Stomach (tissue), 9 donors: ENCODE measurements around the gene ME3. TPM values are rescaled to one million over a fixed set of nuclear protein-coding genes. Genes with fewer than 3 reads are reported as not detected.
A peak's percentile ranks its signal among the peaks of the same experiment; 100 is the strongest.

Experiments
- DNase-seq, 2 donors: peaks; one replicate each; pipeline versions ENCODE4 v3.0.0 to v3.0.0-alpha.2; 2013 to 2019
- H3K27ac ChIP-seq, 5 donors: fragments of 200-600 bp in 4 of 5; sonication (generic) in 4 of 5; one replicate each; pipeline ENCODE4 v1.5.1; 2013 to 2019; ENCODE audit warnings: mild to moderate bottlenecking in 1 of 5, moderate library complexity in 1 of 5
- H3K27me3 ChIP-seq, 3 donors: fragments of 200-600 bp; sonication (generic); one replicate each; pipeline ENCODE4 v1.5.1; 2017 to 2019; ENCODE audit warnings: mixed run types in 1 of 3
- H3K36me3 ChIP-seq, 4 donors: fragments of 200-600 bp; sonication (generic); 1 replicate in 3 of 4; 2 replicates in 1 of 4; pipeline ENCODE4 v1.5.1; 2016 to 2019
- H3K4me1 ChIP-seq, 4 donors: fragments of 200-600 bp; sonication (generic); one replicate each; pipeline ENCODE4 v1.5.1; 2016 to 2019
- H3K4me3 ChIP-seq, 4 donors: fragments of 200-600 bp; sonication (generic) in 3 of 4; one replicate each; pipeline ENCODE4 v1.5.1; 2016 to 2019; ENCODE audit warnings: mild to moderate bottlenecking in 1 of 4
- H3K9me3 ChIP-seq, 4 donors: fragments of 200-600 bp; sonication (generic); one replicate each; pipeline ENCODE4 v1.5.1; 2016 to 2019
- EP300 ChIP-seq: sonication (generic); formaldehyde crosslinking; IDR thresholded peaks from one replicate; pipeline ENCODE4 v1.6.1; 2017; ENCODE audit warnings: antibody characterized with exemption
- POLR2A ChIP-seq, 4 donors: fragments of 450-650 bp; IDR thresholded peaks; one replicate each; pipeline ENCODE4 v1.6.1; 2016; ENCODE audit warnings: antibody characterized with exemption in 4 of 4, control low read depth in 2 of 4, mild to moderate bottlenecking in 1 of 4, moderate library complexity in 1 of 4
- POLR2AphosphoS5 ChIP-seq, 3 donors: sonication (generic); formaldehyde crosslinking; IDR thresholded peaks; one replicate each; pipeline ENCODE4 v1.6.1; 2016; ENCODE audit warnings: antibody characterized with exemption in 3 of 3
- WGBS, 5 donors: extraction: QIAGEN DNeasy Blood & Tissue Kit in 3 of 5; methylation state at CpG; one replicate each; pipeline versions ENCODE4 v1.1.5 to v1.1.7; 2013 to 2018; 5-methylcytosine and 5-hydroxymethylcytosine counted together
- intact Hi-C: fragments of 100-400 bp; cut with DNase I; formaldehyde crosslinking; loops from one replicate; pipeline ENCODE4 v1.15.1; 2023; ENCODE audit warnings: low total_unique reads
- polyA plus RNA-seq, 3 donors: library from polyadenylated mRNA; stranded (reverse); fragments of 200-250 nt; gene quantifications; one replicate each; pipeline ENCODE4 v1.2.3, GENCODE V29; 2013
- total RNA-seq, 5 donors: library from RNA; depleted of rRNA; stranded (reverse); fragments of >200 nt; gene quantifications; one replicate each; pipeline versions ENCODE4 v1.1.0 to v1.2.3, GENCODE V29; 2014 to 2016
- TF ChIP-seq, protein P1 (sequence below), 7 experiments: fragments of 450-650 bp in 4 of 7; fragments of 200-600 bp in 3 of 7; sonication (generic) in 3 of 7; IDR thresholded peaks; one replicate each; pipeline ENCODE4 v1.5.1; 2016 to 2019; ENCODE audit warnings: antibody characterized with exemption in 7 of 7, control low read depth in 2 of 7, mild to moderate bottlenecking in 1 of 7
- donor health status: healthy with polysubstance abuse.
- donor health status: Bipolar disorder and iron deficiency.
- donor health status: healthy.

The ME3 gene
- total and polyA plus RNA-seq, 8 donors: 11.2 to 82.1 (median 51.1) TPM

- H3K4me3 ChIP-seq: no peak overlapping the region
- no peaks in the 10 kb centered on the region for H3K9me3 ChIP-seq
- H3K27ac ChIP-seq: no peak overlapping the region
- DNase-seq: no peak
- 91 to 96% (median 92%) methylated on average over 5 of the region's 5 CpGs for WGBS, 5 donors
- H3K36me3 ChIP-seq: no peaks in the 10 kb centered on the region
- H3K4me1 ChIP-seq: no peaks in the 10 kb centered on the region
- TF ChIP-seq, protein P1, sequence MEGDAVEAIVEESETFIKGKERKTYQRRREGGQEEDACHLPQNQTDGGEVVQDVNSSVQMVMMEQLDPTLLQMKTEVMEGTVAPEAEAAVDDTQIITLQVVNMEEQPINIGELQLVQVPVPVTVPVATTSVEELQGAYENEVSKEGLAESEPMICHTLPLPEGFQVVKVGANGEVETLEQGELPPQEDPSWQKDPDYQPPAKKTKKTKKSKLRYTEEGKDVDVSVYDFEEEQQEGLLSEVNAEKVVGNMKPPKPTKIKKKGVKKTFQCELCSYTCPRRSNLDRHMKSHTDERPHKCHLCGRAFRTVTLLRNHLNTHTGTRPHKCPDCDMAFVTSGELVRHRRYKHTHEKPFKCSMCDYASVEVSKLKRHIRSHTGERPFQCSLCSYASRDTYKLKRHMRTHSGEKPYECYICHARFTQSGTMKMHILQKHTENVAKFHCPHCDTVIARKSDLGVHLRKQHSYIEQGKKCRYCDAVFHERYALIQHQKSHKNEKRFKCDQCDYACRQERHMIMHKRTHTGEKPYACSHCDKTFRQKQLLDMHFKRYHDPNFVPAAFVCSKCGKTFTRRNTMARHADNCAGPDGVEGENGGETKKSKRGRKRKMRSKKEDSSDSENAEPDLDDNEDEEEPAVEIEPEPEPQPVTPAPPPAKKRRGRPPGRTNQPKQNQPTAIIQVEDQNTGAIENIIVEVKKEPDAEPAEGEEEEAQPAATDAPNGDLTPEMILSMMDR (IDR thresholded peaks at IDR 0.05): no peak
- TF ChIP-seq EP300 (no peak), POLR2A (IDR thresholded peaks at IDR 0.05) (no peak), POLR2AphosphoS5 (IDR thresholded peaks at IDR 0.05) (no peak)
- no peaks in the 10 kb centered on the region for H3K27me3 ChIP-seq
- intact Hi-C loops: no loop called here
These were observed 41.1 kb upstream of the ME3 start for GRCh38 chr11:86713552-86713951.

DNA sequence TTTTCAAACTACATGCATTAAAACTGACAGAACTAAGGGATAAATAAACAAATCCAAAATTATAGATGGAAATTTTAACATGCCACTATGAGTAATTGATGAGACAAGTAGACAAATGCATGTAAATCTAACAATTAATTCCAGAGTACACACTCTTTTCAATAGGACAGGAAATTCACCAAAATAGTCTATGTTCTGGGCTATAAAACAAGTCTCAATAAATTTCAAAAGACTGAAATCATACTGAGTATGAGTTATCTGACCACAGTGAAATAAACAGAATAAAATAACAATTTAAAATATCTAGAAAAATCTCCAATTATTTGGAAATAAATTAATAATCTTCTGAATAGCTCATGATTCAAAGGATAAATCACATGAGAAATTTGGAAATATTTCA lies 38.5 kb upstream of the ME3 start:
- Histone ChIP-seq H3K36me3 (no peaks in the 10 kb centered on the region), H3K27ac (no peak overlapping the region), H3K9me3 (no peaks in the 10 kb centered on the region), H3K4me3 (no peak overlapping the region), H3K4me1 (peaks cover 6 to 16% (median 9%) of the 10 kb centered on the region in 4 donors), H3K27me3 (no peaks in the 10 kb centered on the region)
- intact Hi-C loops: no loop called here
- no peak for DNase-seq
- TF ChIP-seq EP300 (no peak), POLR2AphosphoS5 (IDR thresholded peaks at IDR 0.05) (no peak), POLR2A (IDR thresholded peaks at IDR 0.05) (no peak)
- TF ChIP-seq, protein P1 (IDR thresholded peaks at IDR 0.05): no peak

GRCh38 chr11:86708669-86709068 lies 36.3 kb upstream of the ME3 start:
- no peaks in the 10 kb centered on the region for H3K36me3 ChIP-seq
- WGBS, 5 donors: 79 to 87% (median 82%) methylated on average over 2 of the region's 2 CpGs
- no peaks in the 10 kb centered on the region for H3K27me3 ChIP-seq
- H3K4me1 ChIP-seq: peaks cover 6 to 29% (median 10%) of the 10 kb centered on the region in 4 donors
- intact Hi-C loops: no loop called here
- TF ChIP-seq EP300 (no peak), POLR2AphosphoS5 (IDR thresholded peaks at IDR 0.05) (no peak), POLR2A (IDR thresholded peaks at IDR 0.05) (no peak)
- TF ChIP-seq, protein P1 (IDR thresholded peaks at IDR 0.05): no peak
- H3K4me3 ChIP-seq: no peak overlapping the region
- no peaks in the 10 kb centered on the region for H3K9me3 ChIP-seq
- no peak for DNase-seq
- H3K27ac ChIP-seq: no peak overlapping the region

GRCh38 chr11:86706338-86707131 lies 34.1 kb upstream of the ME3 start:
- peaks cover 6 to 40% (median 10%) of the 10 kb centered on the region in 4 donors for H3K4me1 ChIP-seq
- no peak overlapping the region for H3K4me3 ChIP-seq
- peak overlapping the region in 3 of 5 donors; percentile 2 to 61 (median 18) for H3K27ac ChIP-seq
- 43 to 51% (median 45%) methylated on average over 5 of the region's 5 CpGs for WGBS, 5 donors
- H3K36me3 ChIP-seq: no peaks in the 10 kb centered on the region
- TF ChIP-seq POLR2AphosphoS5 (IDR thresholded peaks at IDR 0.05) (peak; percentile 18 to 41 (median 40)), POLR2A (IDR thresholded peaks at IDR 0.05) (no peak), EP300 (no peak)
- TF ChIP-seq, protein P1 (IDR thresholded peaks at IDR 0.05): no peak
- intact Hi-C loops: no loop called here
- H3K27me3 ChIP-seq: no peaks in the 10 kb centered on the region
- no peaks in the 10 kb centered on the region for H3K9me3 ChIP-seq
- DNase-seq: peak in 1 of 2 donors; percentile 43
